COLO668 (cell line): ENCODE measurements around the gene ANKRD50.

Experiments
- DNase-seq: peaks from one replicate; lab custom pipeline; 2025; ENCODE audit not compliant: unreplicated experiment; lab: John Stamatoyannopoulos, UW

Gene ANKRD50

DNA sequence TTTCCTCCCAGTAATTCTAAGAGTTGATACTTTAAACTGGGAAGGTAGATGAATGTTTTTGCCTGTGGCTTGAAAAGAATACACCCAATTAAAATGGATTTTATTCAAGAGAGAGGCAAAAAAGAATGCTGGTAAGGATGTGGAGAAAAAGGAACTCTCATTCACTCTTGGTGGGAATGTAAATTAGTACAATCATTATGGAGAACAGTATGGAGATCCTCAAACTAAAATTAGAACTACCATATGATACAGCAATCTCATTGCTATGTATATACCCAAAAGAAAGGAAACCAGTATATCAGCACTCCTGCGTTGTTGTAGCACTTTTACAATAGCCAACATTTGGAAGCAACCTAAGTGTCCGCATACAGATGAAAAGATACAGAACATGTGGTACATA lies 75.2 kb downstream of the ANKRD50 start:
- no peak for DNase-seq

DNA sequence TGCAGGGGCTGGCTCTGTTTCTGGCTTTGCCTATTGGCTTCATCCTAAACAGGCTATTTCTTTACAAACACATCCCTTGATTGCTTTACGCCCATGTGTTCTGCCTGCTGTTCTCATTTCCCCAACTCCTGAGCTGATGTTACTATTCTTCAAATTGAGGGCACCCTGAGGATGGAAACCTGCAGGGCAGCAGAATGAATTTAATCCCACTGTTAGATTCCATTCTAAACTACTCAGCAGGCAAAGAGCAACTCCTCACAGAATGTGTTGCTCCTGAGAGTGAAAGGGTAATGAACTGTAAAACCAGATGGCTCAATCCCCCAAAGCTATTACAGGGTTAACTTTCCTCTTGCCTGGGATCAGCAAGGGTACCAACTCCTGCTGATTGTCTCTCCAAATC lies 75.7 kb downstream of the ANKRD50 start:
- no peak for DNase-seq

DNA sequence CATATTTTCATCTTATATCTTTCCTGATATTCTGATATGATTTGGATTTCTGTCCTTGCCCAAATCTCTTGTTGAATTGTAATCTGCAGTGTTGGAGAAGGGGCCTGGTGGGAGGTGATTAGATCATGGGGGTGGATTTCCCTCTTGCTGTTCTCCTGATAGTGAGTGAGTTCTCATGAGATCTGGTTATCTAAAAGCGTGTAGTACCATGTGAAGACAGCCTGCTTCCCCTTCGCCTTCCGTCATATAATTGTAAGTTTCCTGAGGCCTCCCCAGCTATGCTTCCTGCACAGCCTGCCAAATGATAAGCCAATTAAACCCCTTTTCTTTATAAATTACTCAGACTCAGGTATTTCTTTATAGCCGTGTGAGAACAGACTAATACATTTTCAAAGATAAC lies 77.2 kb downstream of the ANKRD50 start:
- no peak for DNase-seq

DNA sequence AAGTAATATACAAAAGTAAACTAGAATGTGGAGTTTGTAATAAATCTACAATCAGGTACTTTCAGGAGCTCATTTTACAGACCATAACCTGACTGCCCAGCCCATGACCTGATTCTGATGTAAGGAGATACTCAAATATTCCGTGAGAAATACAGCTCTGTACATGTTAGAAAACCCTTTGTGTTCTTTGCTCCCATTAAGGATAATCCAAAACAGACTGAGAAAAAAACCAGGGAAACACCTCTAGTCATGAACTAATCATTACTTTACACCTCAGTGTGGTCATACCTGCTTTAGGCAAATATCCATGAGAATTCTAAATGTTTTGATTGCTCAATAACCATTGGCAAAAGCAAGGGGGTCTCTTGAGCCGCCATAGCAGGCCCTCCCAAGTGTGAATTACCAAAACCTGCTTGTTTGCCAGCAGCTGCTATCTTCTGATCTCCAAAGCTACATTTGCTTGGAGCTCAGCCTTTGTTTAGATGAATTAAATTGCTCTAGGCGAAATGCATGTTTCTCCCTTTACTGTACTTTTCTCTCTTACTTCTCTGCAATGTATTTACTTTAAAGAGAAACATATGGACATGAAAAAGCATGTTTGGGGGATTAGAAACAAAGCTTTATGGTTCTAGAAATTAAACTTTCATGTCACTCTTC lies 79.1 kb downstream of the ANKRD50 start:
- DNase-seq: no peak

DNA sequence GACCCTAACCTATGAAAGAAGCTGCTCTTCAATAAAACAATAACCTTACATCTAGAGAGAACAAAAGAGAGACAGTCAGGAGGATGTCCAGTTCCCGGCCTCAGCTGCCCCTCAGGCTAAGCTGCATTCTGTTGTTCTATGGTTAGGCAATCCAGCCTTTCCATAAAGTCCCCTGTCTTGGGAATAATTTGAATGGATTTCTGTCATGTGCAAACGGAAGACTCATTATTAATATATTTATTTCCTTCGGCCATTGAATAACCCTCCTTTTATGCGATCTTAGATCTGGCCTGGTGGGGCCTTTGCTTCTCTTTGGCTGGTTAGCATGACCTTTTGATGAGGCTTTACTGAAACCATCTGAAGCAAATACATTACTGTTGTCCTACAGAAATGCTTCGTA lies 80.1 kb downstream of the ANKRD50 start:
- DNase-seq: no peak

DNA sequence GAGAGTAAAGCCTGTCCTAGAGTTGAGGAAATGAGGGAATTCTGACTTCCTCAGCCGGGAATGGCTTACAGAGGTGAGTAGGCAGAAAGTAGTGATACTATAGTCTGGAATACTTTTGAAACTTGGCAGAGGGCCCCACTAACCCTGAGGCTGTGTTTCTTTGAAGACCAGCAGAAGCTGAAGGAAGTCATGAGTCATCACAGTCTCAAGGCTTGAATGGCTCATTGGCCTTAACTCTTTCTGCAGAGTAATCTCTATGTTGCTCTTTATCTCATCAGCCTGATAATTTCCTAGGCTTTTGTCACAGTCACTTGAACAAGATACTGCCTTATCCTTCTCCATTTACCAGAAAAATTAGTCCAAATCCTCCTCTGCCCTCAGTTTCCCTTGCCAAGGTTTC lies 80.8 kb downstream of the ANKRD50 start:
- DNase-seq: no peak

DNA sequence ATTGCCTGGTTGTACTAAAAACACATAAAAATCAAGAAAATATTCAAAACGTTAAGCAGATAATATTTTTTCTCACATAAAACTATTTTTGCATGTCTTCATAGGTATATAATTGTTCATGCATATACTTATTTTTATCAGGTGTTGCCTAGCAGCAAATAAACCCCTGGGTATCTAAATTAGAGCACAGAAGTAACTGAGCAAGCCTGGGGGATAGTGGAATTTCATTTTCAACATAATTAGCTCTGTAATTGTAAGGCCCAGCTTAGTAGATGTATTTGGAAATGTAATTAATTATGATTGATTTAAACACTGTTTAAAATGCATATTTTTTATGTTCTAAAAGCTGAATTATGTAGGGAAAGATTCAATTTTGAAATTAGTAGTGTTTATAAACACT lies 82.9 kb downstream of the ANKRD50 start:
- no peak for DNase-seq
